Testis (tissue), 2 donors: Measurements from ENCODE around the gene GRID1.

ENCODE experiments used
- CTCF ChIP-seq, 3 experiments: fragments of 450-650 bp in 2 of 3; fragments of 200-600 bp in 1 of 3; sonication (generic) in 1 of 3; IDR thresholded peaks; one replicate each; pipeline ENCODE4 v1.5.1; 2016 to 2019; ENCODE audit warnings: antibody characterized with exemption in 3 of 3, mild to moderate bottlenecking in 2 of 3, moderate library complexity in 1 of 3
- POLR2A ChIP-seq: fragments of 450-650 bp; IDR thresholded peaks from one replicate; pipeline ENCODE4 v1.6.1; 2017; ENCODE audit warnings: antibody characterized with exemption, mild to moderate bottlenecking, moderate library complexity

GRCh38 chr10:86135191-86135590 is 231.4 kb downstream of the GRID1 start:
- TF ChIP-seq CTCF (IDR thresholded peaks at IDR 0.05) (no peak), POLR2A (no peak)
